ENCODE results near the gene ACOT13. TPM values are rescaled to one million over a fixed set of nuclear protein-coding genes. Genes with fewer than 3 reads are reported as not detected.
"Not testable (repeated sequence)": the region's sequence is repeated elsewhere in the genome, so short reads cannot be mapped to it uniquely, and the experiment has no call there.

The ACOT13 gene
- total RNA-seq, 3 donors from 2014 or later, result 19.6 to 28.5 (median 22.1) TPM

DNA sequence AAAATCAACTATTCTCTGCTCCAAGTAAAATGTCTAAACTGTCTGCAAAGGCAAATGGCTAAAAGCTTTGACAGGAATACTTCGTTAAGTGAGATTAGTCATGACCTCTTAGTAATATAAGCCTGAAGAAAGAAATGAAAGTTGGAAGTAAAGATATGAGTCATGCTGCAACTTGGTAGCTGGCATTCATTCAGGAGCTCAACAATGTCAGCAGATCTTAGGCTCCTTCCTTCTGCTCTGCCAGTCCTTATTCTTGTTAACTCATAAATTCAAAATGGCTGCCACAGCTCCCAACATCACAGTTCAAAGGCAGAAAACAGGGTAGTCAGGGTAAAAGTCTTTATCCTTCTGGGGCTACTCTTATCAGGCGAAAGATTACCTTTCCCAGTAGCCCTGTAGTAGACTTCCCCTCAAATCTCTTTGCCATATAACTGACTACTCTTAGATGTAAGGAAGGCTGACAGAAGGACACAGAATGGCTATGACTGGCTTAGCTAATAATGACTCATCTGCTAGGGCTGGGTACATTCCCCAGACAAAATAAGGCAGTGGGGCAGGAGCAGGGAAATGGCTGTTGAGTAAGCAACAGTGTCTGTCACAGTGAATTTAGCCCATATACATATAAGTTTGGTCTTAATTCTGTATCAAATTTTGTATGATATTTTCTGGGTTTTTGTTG is 76.5 kb downstream of the ACOT13 start:
- H3K36me3 Mint-ChIP-seq (ENCODE audit: insufficient read depth), result no peaks in the 10 kb centered on the region
- peak overlapping the region; percentile 14 for H3K4me3 Mint-ChIP-seq
- DNase-seq, result no peak
- H3K9me3 Mint-ChIP-seq, result peaks cover 3% of the 10 kb centered on the region
- peaks cover 3% of the 10 kb centered on the region for H3K27me3 Mint-ChIP-seq (ENCODE audit: low read depth)
- peak; percentile 92 to 93 for ATAC-seq
- H3K4me1 Mint-ChIP-seq (ENCODE audit: low read depth), result peaks cover 21% of the 10 kb centered on the region

- no peaks in the 10 kb centered on the region for H3K36me3 Mint-ChIP-seq (ENCODE audit: insufficient read depth)
- no peak for ATAC-seq
- H3K9me3 Mint-ChIP-seq, result peaks cover 3% of the 10 kb centered on the region
- DNase-seq, result no peak
- no peak overlapping the region for H3K4me3 Mint-ChIP-seq
- H3K4me1 Mint-ChIP-seq (ENCODE audit: low read depth), result peaks cover 21% of the 10 kb centered on the region
- H3K27me3 Mint-ChIP-seq (ENCODE audit: low read depth), result peaks cover 3% of the 10 kb centered on the region
These were observed 77.1 kb downstream of the ACOT13 start for GRCh38 chr6:24743944-24744335.

- H3K9me3 Mint-ChIP-seq, result peaks cover 3% of the 10 kb centered on the region
- DNase-seq, result no peak
- no peak overlapping the region for H3K4me3 Mint-ChIP-seq
- no peak for ATAC-seq
- no peaks in the 10 kb centered on the region for H3K36me3 Mint-ChIP-seq (ENCODE audit: insufficient read depth)
- H3K4me1 Mint-ChIP-seq (ENCODE audit: low read depth), result peaks cover 21% of the 10 kb centered on the region
- H3K27me3 Mint-ChIP-seq (ENCODE audit: low read depth), result peaks cover 3% of the 10 kb centered on the region
These were observed 78.0 kb downstream of the ACOT13 start for GRCh38 chr6:24744911-24745310.

DNA sequence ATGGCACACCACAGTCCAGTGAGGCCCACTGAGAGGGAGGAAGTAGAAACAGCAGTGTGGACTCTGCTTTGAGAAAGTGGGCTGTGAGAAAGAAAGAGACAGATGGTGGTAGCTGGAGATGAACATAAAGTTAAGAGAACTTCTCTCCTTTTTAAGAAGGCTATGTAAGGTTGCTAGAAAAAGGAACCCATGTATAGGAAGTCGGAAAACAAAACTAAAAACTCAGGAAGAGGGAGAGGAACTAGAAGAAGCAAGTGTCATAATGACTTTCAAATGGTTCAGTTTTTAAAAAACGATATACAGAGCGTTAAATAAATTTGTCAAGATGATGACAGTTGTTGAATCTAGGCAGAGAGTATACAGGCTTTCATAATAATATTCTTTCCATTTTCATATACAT is 82.4 kb downstream of the ACOT13 start:
- Mint-ChIP-seq H3K9me3 (no peaks in the 10 kb centered on the region), H3K4me3 (no peak overlapping the region), H3K4me1 (ENCODE audit: low read depth) (peaks cover 2% of the 10 kb centered on the region), H3K36me3 (ENCODE audit: insufficient read depth) (no peaks in the 10 kb centered on the region), H3K27me3 (ENCODE audit: low read depth) (peaks cover 5% of the 10 kb centered on the region)
- DNase-seq (no peak), ATAC-seq (no peak)

- not testable (repeated sequence) for DNase-seq; H3K4me1 Mint-ChIP-seq (ENCODE audit: low read depth); H3K27me3 Mint-ChIP-seq (ENCODE audit: low read depth); H3K36me3 Mint-ChIP-seq (ENCODE audit: insufficient read depth); H3K4me3 Mint-ChIP-seq; ATAC-seq; H3K9me3 Mint-ChIP-seq
These were observed 84.0 kb downstream of the ACOT13 start for GRCh38 chr6:24750878-24751277.

- ATAC-seq (no peak), DNase-seq (no peak)
- H3K27me3 Mint-ChIP-seq (ENCODE audit: low read depth), result peaks cover 3% of the 10 kb centered on the region
- no peak overlapping the region for H3K4me3 Mint-ChIP-seq
- no peaks in the 10 kb centered on the region for H3K9me3 Mint-ChIP-seq
- H3K36me3 Mint-ChIP-seq (ENCODE audit: insufficient read depth), result no peaks in the 10 kb centered on the region
- no peaks in the 10 kb centered on the region for H3K4me1 Mint-ChIP-seq (ENCODE audit: low read depth)
These were observed 85.6 kb downstream of the ACOT13 start for GRCh38 chr6:24752503-24752902.

DNA sequence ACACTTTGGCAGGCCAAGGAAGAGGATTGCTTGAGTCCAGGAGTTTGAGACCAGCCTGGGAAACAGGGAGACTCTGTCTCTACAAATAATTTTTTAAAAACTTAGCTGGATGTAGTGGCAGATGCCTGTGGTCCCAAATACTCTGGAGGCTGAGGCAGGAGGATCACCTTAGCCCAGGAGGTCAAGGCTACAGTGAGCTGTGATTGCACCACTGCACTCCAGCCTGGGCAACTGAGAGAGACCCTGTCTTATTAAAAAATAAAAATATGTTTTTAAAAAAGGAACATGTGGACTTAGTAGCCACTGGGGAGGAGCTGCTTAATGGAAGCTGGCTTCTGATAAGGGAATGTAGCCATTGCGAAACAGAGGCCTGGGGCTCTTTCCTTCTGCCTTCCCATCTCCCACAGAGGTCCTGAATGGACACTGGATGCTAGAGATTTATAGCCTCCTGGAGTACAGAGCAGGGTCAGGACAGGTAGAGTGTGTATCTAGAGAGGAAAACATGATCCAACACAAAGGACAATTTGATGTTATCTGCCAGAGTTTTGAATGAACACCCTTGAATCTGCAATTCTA is 86.1 kb downstream of the ACOT13 start:
- ATAC-seq (no peak), DNase-seq (no peak)
- peaks cover 3% of the 10 kb centered on the region for H3K27me3 Mint-ChIP-seq (ENCODE audit: low read depth)
- no peaks in the 10 kb centered on the region for H3K36me3 Mint-ChIP-seq (ENCODE audit: insufficient read depth)
- no peaks in the 10 kb centered on the region for H3K4me1 Mint-ChIP-seq (ENCODE audit: low read depth)
- no peak overlapping the region for H3K4me3 Mint-ChIP-seq
- no peaks in the 10 kb centered on the region for H3K9me3 Mint-ChIP-seq

DNA sequence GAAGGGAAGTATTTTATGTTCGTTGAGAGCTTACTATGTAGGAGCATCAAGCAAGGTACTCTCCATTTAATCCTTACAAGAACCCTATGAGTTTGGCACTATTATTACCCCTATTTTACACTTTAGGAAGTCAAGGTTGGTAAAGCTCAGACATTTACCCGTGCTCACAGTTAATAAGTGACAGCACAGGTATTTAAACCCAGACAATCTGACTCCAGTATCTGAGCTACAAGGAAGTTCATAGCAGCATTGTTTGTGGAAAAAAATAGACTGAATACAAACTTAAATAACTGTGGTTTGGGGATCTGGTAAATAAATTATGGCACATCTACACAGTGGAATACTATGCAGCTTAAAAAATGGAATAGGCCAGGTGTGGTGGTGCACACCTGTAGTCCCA is 86.7 kb downstream of the ACOT13 start:
- no peaks in the 10 kb centered on the region for H3K36me3 Mint-ChIP-seq (ENCODE audit: insufficient read depth)
- no peak for DNase-seq
- H3K4me1 Mint-ChIP-seq (ENCODE audit: low read depth), result no peaks in the 10 kb centered on the region
- no peak for ATAC-seq
- peaks cover 3% of the 10 kb centered on the region for H3K27me3 Mint-ChIP-seq (ENCODE audit: low read depth)
- H3K9me3 Mint-ChIP-seq, result no peaks in the 10 kb centered on the region
- no peak overlapping the region for H3K4me3 Mint-ChIP-seq

GRCh38 chr6:24754378-24754777 is 87.5 kb downstream of the ACOT13 start:
- not testable (repeated sequence) for H3K4me1 Mint-ChIP-seq (ENCODE audit: low read depth); DNase-seq; H3K4me3 Mint-ChIP-seq; ATAC-seq; H3K9me3 Mint-ChIP-seq; H3K27me3 Mint-ChIP-seq (ENCODE audit: low read depth); H3K36me3 Mint-ChIP-seq (ENCODE audit: insufficient read depth)

Other genes with a start within 250 kb of the ACOT13 start
- gene GPLD1, start 177.5 kb upstream of the ACOT13 start, total RNA-seq, result under 1 TPM; 0.38 to 0.87 (median 0.45) TPM
- gene ALDH5A1, start 172.1 kb upstream of the ACOT13 start, total RNA-seq, result 10 to 100 TPM; 10.4 to 12.4 (median 11.2) TPM
- under 1 TPM in 2 of 3 donors, not detected in 1; 0.05 to 0.08 TPM for gene KIAA0319, start 20.9 kb upstream of the ACOT13 start, total RNA-seq
- gene TDP2, start 178 bp upstream of the ACOT13 start, total RNA-seq, result 10 to 100 TPM; 42.4 to 48.0 (median 45.5) TPM
- 10 to 100 TPM; 67.0 to 83.8 (median 78.4) TPM for gene C6orf62, start 52.1 kb downstream of the ACOT13 start, total RNA-seq
- 10 to 100 TPM; 61.5 to 78.1 (median 64.5) TPM for gene GMNN, start 107.9 kb downstream of the ACOT13 start, total RNA-seq
- not detected for gene ARMH2, start 131.8 kb downstream of the ACOT13 start, total RNA-seq